Nephron (organoid): ENCODE results near the gene HIPK2.
A peak's percentile ranks its signal among the peaks of the same experiment; 100 is the strongest.

Experiments used
- H3K27ac Mint-ChIP-seq, 3 experiments: 2 replicates each; pipeline ENCODE4 v1.8.0; 2020; ENCODE audit warnings: mixed read lengths in 3 of 3, mild to moderate bottlenecking in 2 of 3, moderate library complexity in 1 of 3
- H3K27me3 Mint-ChIP-seq: 2 replicates; pipeline ENCODE4 v1.8.0; 2021; ENCODE audit warnings: low read depth, mild to moderate bottlenecking, moderate library complexity, mixed read lengths
- H3K36me3 Mint-ChIP-seq: 2 replicates; pipeline ENCODE4 v1.8.0; 2020; ENCODE audit warnings: low read depth, mixed read lengths
- H3K4me1 Mint-ChIP-seq: 2 replicates; pipeline ENCODE4 v1.8.0; 2020; ENCODE audit warnings: mixed read lengths
- H3K4me3 Mint-ChIP-seq, 3 experiments: 2 replicates each; pipeline ENCODE4 v1.8.0; 2020; ENCODE audit warnings: mild to moderate bottlenecking in 3 of 3, mixed read lengths in 3 of 3, moderate library complexity in 2 of 3
- H3K9me3 Mint-ChIP-seq: 2 replicates; pipeline ENCODE4 v1.8.0; 2020; ENCODE audit warnings: mixed read lengths
- TF ChIP-seq, protein P1 (sequence below), 3 experiments: fragments of 200-600 bp; sonication (generic); IDR thresholded peaks; one replicate each; pipeline ENCODE4 v1.5.0; 2021; ENCODE audit warnings: antibody characterized with exemption in 3 of 3; ENCODE audit not compliant: unreplicated experiment in 3 of 3

Gene HIPK2

DNA sequence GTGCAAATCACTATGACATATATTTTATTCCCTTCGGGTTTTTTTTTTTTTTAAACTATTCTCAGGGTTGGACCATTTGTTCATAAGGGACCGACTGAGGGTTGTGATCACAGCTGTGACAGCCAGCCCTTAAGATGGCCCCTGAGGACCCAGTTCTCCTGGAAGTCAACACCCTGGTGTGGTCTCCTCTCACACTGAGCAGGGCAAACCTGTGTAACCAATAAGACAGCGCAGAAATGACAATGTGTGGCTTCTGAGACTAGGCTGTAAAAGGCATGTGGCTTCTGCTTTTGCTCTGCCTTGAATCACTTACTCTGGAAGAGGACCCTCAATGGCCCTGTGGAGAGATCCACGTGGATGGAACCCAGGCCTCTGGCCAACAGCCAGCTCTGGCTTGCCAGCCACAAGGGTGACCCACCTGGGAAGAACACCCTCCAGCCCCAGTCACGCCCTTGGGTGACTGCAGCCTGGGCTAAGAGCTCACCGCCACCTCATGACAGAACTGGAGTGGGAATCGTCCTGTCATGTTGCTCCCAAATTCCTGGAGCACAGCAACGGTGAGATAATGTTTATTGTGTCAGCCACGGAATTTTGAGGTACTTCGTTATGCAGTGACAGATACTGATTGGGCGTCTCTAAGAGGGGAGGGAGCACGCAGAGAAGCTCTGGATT is 127.2 kb downstream of the HIPK2 start:
- H3K4me3 Mint-ChIP-seq, result no peak overlapping the region

DNA sequence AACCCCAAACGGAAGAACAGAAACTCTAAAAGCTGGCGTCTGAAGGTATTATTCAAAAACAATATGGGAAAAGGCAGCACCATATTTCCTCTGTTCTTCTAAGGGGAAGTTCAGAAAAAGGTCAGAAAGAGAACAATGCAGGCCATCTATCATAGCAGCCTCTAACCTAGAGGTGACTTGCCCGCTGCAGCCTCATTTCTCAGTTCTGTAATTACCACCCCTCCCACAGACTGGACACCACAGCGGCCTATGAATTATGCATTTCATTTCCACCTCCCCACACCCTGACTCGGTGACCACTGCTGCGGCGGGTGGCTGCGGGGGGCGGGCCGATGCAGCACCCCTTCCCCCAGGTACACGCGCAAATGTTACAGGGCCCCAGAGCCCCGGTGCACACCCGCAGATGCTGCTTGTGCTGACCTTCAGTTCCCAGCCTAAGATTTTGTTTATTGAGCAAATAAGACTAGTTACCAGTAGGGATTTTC is 128.8 kb downstream of the HIPK2 start:
- H3K4me3 Mint-ChIP-seq, result peak overlapping the region in 2 of 3 experiments; percentile 20 to 42
- peaks cover 3% of the 10 kb centered on the region for H3K36me3 Mint-ChIP-seq
- peak overlapping the region; percentile 58 to 97 (median 78) for H3K27ac Mint-ChIP-seq
- no peaks in the 10 kb centered on the region for H3K27me3 Mint-ChIP-seq
- H3K9me3 Mint-ChIP-seq, result no peaks in the 10 kb centered on the region
- H3K4me1 Mint-ChIP-seq, result peaks cover 63% of the 10 kb centered on the region
- TF ChIP-seq, protein P1, sequence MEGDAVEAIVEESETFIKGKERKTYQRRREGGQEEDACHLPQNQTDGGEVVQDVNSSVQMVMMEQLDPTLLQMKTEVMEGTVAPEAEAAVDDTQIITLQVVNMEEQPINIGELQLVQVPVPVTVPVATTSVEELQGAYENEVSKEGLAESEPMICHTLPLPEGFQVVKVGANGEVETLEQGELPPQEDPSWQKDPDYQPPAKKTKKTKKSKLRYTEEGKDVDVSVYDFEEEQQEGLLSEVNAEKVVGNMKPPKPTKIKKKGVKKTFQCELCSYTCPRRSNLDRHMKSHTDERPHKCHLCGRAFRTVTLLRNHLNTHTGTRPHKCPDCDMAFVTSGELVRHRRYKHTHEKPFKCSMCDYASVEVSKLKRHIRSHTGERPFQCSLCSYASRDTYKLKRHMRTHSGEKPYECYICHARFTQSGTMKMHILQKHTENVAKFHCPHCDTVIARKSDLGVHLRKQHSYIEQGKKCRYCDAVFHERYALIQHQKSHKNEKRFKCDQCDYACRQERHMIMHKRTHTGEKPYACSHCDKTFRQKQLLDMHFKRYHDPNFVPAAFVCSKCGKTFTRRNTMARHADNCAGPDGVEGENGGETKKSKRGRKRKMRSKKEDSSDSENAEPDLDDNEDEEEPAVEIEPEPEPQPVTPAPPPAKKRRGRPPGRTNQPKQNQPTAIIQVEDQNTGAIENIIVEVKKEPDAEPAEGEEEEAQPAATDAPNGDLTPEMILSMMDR (IDR thresholded peaks at IDR 0.05; ENCODE audit: unreplicated experiment in 3 of 3), result no peak

More for the DNA sequence above, 127.2 kb downstream of the HIPK2 start:
- TF ChIP-seq, protein P1 (IDR thresholded peaks at IDR 0.05; ENCODE audit: unreplicated experiment in 3 of 3), result no peak
- peaks cover 11% of the 10 kb centered on the region for H3K36me3 Mint-ChIP-seq
- H3K9me3 Mint-ChIP-seq, result no peaks in the 10 kb centered on the region
- H3K27ac Mint-ChIP-seq, result peak overlapping the region; percentile 78 to 97 (median 86)
- no peaks in the 10 kb centered on the region for H3K27me3 Mint-ChIP-seq
- H3K4me1 Mint-ChIP-seq, result peaks cover 74% of the 10 kb centered on the region

DNA sequence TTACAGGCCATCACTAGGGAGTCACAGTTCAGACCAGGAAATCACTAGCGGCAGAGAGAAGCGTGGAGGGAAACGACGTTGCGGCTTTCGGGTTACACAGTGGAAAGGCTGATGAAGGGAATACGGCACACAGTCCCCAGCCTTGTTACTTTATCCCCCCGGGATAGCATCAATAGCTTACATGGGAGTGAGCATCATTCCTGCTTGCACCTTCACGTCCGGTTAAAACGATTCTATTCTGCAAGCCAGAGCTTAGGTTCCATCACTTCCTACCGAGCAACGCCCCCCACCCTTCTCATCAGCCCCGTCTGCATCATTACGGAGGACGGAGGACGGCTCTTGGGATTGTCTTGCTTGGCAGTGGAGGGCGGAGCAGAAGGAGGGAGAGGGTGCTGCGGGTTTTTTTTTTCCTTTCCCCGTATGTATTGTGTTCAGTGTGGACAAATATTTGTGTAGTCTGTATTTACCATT is 129.4 kb downstream of the HIPK2 start:
- H3K27ac Mint-ChIP-seq, result peak overlapping the region; percentile 58 to 97 (median 78)
- H3K4me1 Mint-ChIP-seq, result peaks cover 62% of the 10 kb centered on the region
- TF ChIP-seq, protein P1 (IDR thresholded peaks at IDR 0.05; ENCODE audit: unreplicated experiment in 3 of 3), result no peak
- H3K9me3 Mint-ChIP-seq, result no peaks in the 10 kb centered on the region
- peaks cover 8% of the 10 kb centered on the region for H3K36me3 Mint-ChIP-seq
- peak overlapping the region in 1 of 3 experiments; percentile 19 for H3K4me3 Mint-ChIP-seq
- no peaks in the 10 kb centered on the region for H3K27me3 Mint-ChIP-seq

DNA sequence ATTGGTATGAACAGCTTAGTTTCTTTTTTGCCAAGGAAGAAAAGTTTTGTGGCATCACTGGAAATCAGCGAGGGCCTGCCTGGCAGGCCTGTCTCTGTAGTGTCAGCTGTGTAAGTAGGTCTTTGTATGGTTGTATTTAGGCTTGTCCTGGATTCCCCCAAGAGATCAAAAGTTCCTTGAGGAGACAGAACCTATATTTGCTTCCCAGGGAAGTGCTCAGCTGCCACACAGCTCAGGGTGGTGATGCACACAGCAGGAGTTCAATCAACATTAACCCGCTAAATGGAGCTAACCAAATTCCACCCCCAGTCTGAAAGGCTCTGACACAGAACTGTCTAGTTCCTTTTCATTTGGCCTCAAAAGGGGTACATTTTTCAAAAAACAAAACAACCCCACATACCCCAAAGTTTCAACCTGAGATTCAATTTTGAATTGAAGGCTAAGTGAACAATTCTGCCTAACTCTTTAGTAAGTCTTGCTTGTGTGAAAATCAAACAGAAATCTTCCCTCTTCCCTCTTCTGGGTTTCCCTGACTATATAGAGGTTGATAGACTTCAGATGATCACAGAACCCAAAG is 129.9 kb downstream of the HIPK2 start:
- Mint-ChIP-seq H3K36me3 (peaks cover 11% of the 10 kb centered on the region), H3K4me3 (peak overlapping the region in 1 of 3 experiments; percentile 19), H3K4me1 (peaks cover 57% of the 10 kb centered on the region), H3K9me3 (no peaks in the 10 kb centered on the region), H3K27ac (peak overlapping the region; percentile 58 to 97 (median 78)), H3K27me3 (no peaks in the 10 kb centered on the region)
- TF ChIP-seq, protein P1 (IDR thresholded peaks at IDR 0.05; ENCODE audit: unreplicated experiment in 3 of 3), result no peak

DNA sequence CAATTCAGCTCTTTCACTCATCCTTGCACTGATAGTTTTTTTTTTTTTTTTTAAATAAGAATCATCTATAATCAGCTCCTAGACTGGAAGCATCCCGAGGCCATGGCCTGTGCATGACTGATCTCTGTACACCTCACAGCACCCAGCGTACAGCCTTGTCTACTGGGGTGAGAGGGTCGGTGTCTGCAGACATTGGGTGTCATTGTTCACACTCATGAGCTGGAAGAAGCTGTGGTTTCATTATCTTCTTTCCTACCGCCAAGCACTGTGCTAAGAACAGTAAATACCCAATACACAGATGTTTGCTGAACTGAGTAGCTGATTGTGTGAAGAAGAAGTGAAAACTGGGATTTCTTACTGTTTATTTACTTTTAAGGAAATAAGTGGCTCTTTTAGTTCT is 130.7 kb downstream of the HIPK2 start:
- H3K9me3 Mint-ChIP-seq, result no peaks in the 10 kb centered on the region
- H3K27ac Mint-ChIP-seq, result peak overlapping the region; percentile 58 to 97 (median 78)
- no peak overlapping the region for H3K4me3 Mint-ChIP-seq
- H3K27me3 Mint-ChIP-seq, result no peaks in the 10 kb centered on the region
- H3K4me1 Mint-ChIP-seq, result peaks cover 53% of the 10 kb centered on the region
- TF ChIP-seq, protein P1 (IDR thresholded peaks at IDR 0.05; ENCODE audit: unreplicated experiment in 3 of 3), result no peak
- peaks cover 12% of the 10 kb centered on the region for H3K36me3 Mint-ChIP-seq
